Natural killer cell (primary cell): Measurements from ENCODE around the gene FAM76B. TPM values are rescaled to one million over a fixed set of nuclear protein-coding genes. Genes with fewer than 3 reads are reported as not detected.
A peak's percentile ranks its signal among the peaks of the same experiment; 100 is the strongest.
"Not testable (repeated sequence)": the region's sequence is repeated elsewhere in the genome, so short reads cannot be mapped to it uniquely, and the experiment has no call there.

ENCODE experiments used
- ATAC-seq, 3 donors: fragments of 150-1000 bp in 2 of 3; fragments of 200-7000 bp in 1 of 3; cut with Tn5 transposase; 1 replicate in 1 of 3; 2 replicates in 2 of 3; pipeline ENCODE4 v1.10.0; 2021; ENCODE audit warnings: mild to moderate bottlenecking in 2 of 3, moderate library complexity in 2 of 3
- DNase-seq, 2 donors: peaks; one replicate each; pipeline versions ENCODE4 v3.0.0 to v3.0.0-alpha.2; 2013 to 2021; ENCODE audit warnings: mixed read lengths in 1 of 2
- H3K27ac ChIP-seq: one replicate; pipeline ENCODE4 v1.5.1; 2013; ENCODE audit warnings: mild to moderate bottlenecking, low read length
- H3K27me3 ChIP-seq: one replicate; pipeline ENCODE4 v1.6.1; 2013; ENCODE audit warnings: low read length; ENCODE audit not compliant: control insufficient read depth, insufficient read depth
- H3K36me3 ChIP-seq: one replicate; pipeline ENCODE4 v1.6.1; 2013; ENCODE audit warnings: low read length; ENCODE audit not compliant: control insufficient read depth, insufficient read depth
- H3K4me1 ChIP-seq: one replicate; pipeline ENCODE4 v1.6.1; 2013; ENCODE audit warnings: low read length; ENCODE audit not compliant: control insufficient read depth, insufficient read depth
- H3K4me3 ChIP-seq: one replicate; pipeline ENCODE4 v1.5.1; 2013; ENCODE audit warnings: low read length
- H3K9me3 ChIP-seq: one replicate; pipeline ENCODE4 v1.6.1; 2013; ENCODE audit warnings: low read length; ENCODE audit not compliant: control insufficient read depth, insufficient read depth
- H3K27ac Mint-ChIP-seq, 2 donors: one replicate each; pipeline ENCODE4 v1.8.0; 2022; ENCODE audit warnings: mild to moderate bottlenecking in 2 of 2, mixed read lengths in 2 of 2, moderate library complexity in 1 of 2
- H3K27me3 Mint-ChIP-seq, 2 donors: one replicate each; pipeline ENCODE4 v1.8.0; 2022; ENCODE audit warnings: low read depth in 2 of 2, mixed read lengths in 2 of 2
- H3K36me3 Mint-ChIP-seq: one replicate; pipeline ENCODE4 v1.8.0; 2022; ENCODE audit warnings: mixed read lengths
- H3K4me1 Mint-ChIP-seq, 2 donors: one replicate each; pipeline ENCODE4 v1.8.0; 2022; ENCODE audit warnings: mixed read lengths in 2 of 2
- H3K4me3 Mint-ChIP-seq: one replicate; pipeline ENCODE4 v1.8.0; 2022; ENCODE audit warnings: mild to moderate bottlenecking, moderate library complexity, mixed read lengths
- H3K9me3 Mint-ChIP-seq, 2 donors: one replicate each; pipeline ENCODE4 v1.8.0; 2022; ENCODE audit warnings: mixed read lengths in 2 of 2
- WGBS: methylation state at CpG from one replicate; pipeline ENCODE4 v1.1.7; 2013; ENCODE audit warnings: missing lambda C conversion rate; ENCODE audit not compliant: insufficient coverage; 5-methylcytosine and 5-hydroxymethylcytosine counted together
- intact Hi-C: fragments of 100-400 bp; cut with micrococcal nuclease; formaldehyde crosslinking; loops from one replicate; pipeline ENCODE4 v1.14.2; 2022
- total RNA-seq, 4 donors: library from RNA; stranded (reverse); fragments of 120-200 nt in 1 of 4; gene quantifications; one replicate each; pipeline versions ENCODE4 v1.2.3 to v1.2.4, GENCODE V29; 2013 to 2022
- TF ChIP-seq, protein P1 (sequence below): fragments of 200-600 bp; IDR thresholded peaks from one replicate; pipeline ENCODE4 v1.8.0; 2022; ENCODE audit warnings: antibody characterized with exemption

The FAM76B gene
- total RNA-seq, 3 donors from 2014 or later (not counting 1 experiment from before 2014, with no cell fraction given) = 71.3 to 81.0 (median 76.9) TPM

DNA sequence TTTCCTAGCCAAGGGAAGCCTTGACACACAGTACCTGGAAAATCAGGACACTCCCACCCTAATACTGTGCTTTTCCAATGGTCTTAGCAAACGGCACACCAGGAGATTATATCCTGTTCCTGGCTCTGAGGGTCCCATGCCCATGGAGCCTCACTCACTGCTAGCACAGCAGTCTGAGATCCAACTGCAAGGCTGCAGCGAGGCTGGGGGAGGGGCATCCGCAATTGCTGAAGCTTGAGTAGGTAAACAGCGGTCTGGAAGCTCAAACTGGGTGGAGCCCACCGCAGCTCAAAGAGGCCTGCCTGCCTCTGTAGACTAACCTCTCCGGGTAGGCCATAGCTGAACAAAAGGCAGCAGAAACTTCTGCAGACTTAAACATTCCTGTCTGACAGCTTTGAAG, 16.9 kb upstream of the FAM76B start:
- WGBS = 99% methylated on average over 6 of the region's 6 CpGs
- H3K4me1 ChIP-seq, ATAC-seq, H3K9me3 ChIP-seq, intact Hi-C loops, H3K4me3 Mint-ChIP-seq, H3K4me3 ChIP-seq, H3K27ac Mint-ChIP-seq, H3K27me3 Mint-ChIP-seq, H3K27me3 ChIP-seq, H3K36me3 Mint-ChIP-seq, DNase-seq, H3K9me3 Mint-ChIP-seq, H3K27ac ChIP-seq: not testable (repeated sequence)
- peaks cover 11% of the 10 kb centered on the region for H3K36me3 ChIP-seq
- peaks cover 6 to 12% of the 10 kb centered on the region in 2 donors for H3K4me1 Mint-ChIP-seq

DNA sequence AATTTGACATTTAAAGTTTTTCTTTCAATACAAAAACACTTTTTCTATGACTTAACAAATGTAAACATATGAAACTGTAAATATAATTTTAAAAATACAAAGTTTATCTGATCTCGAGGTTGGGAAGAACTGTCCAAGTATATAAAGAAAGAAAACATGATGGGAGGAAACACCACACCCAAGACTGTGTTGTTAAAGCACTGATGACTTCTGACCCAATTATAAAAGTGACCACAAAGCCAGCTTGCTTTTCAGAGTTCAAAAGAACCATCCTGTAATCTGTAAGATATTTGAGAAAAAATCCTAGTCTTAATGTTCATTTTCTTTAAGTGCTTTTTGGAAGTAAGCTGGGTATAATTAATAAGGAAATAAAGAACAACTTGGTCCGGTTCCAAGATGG, 16.3 kb upstream of the FAM76B start:
- H3K9me3 ChIP-seq = no peaks in the 10 kb centered on the region
- H3K36me3 Mint-ChIP-seq = no peaks in the 10 kb centered on the region
- no peak overlapping the region for H3K4me3 ChIP-seq
- H3K4me1 Mint-ChIP-seq = peaks cover 6 to 12% of the 10 kb centered on the region in 2 donors
- peak overlapping the region in 1 of 2 donors; percentile 65 for H3K27ac Mint-ChIP-seq
- TF ChIP-seq, protein P1, sequence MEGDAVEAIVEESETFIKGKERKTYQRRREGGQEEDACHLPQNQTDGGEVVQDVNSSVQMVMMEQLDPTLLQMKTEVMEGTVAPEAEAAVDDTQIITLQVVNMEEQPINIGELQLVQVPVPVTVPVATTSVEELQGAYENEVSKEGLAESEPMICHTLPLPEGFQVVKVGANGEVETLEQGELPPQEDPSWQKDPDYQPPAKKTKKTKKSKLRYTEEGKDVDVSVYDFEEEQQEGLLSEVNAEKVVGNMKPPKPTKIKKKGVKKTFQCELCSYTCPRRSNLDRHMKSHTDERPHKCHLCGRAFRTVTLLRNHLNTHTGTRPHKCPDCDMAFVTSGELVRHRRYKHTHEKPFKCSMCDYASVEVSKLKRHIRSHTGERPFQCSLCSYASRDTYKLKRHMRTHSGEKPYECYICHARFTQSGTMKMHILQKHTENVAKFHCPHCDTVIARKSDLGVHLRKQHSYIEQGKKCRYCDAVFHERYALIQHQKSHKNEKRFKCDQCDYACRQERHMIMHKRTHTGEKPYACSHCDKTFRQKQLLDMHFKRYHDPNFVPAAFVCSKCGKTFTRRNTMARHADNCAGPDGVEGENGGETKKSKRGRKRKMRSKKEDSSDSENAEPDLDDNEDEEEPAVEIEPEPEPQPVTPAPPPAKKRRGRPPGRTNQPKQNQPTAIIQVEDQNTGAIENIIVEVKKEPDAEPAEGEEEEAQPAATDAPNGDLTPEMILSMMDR = no peak
- H3K27ac ChIP-seq = no peak overlapping the region
- H3K4me1 ChIP-seq = no peaks in the 10 kb centered on the region
- DNase-seq (no peak), ATAC-seq (peak in 1 of 3 donors; percentile 40)
- peaks cover 15% of the 10 kb centered on the region for H3K36me3 ChIP-seq
- no peaks in the 10 kb centered on the region for H3K27me3 ChIP-seq
- H3K27me3 Mint-ChIP-seq = no peaks in the 10 kb centered on the region
- H3K4me3 Mint-ChIP-seq = peak overlapping the region; percentile 50
- intact Hi-C loops = no loop called here
- WGBS = 89% methylated on average over 1 of the region's 2 CpGs
- H3K9me3 Mint-ChIP-seq = no peaks in the 10 kb centered on the region

DNA sequence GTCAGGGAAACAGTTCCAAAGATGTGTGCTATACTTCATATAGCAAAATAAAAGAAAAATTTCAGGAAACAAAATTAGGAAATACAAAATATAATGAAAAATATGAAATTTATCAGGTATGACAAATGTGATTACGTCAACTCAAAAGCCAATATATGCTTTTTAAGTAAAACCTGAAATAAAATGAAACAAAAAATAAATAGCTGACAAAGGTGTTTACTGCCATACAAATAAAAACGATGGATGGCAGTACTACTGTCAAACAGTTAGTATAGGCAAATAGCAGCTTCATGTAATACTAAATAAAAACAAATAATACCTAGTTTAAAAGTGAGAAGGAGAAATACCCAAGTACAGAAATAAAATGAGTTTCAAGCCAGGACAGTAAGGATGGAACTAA, 14.4 kb upstream of the FAM76B start:
- Histone ChIP-seq H3K4me3 (no peak overlapping the region), H3K4me1 (no peaks in the 10 kb centered on the region), H3K36me3 (peaks cover 28% of the 10 kb centered on the region), H3K27ac (no peak overlapping the region), H3K9me3 (no peaks in the 10 kb centered on the region), H3K27me3 (no peaks in the 10 kb centered on the region)
- H3K4me1 Mint-ChIP-seq = peaks cover 6 to 12% of the 10 kb centered on the region in 2 donors
- H3K27me3 Mint-ChIP-seq = no peaks in the 10 kb centered on the region
- H3K36me3 Mint-ChIP-seq = no peaks in the 10 kb centered on the region
- H3K9me3 Mint-ChIP-seq = no peaks in the 10 kb centered on the region
- no peak overlapping the region for H3K27ac Mint-ChIP-seq
- no CpG with 5 or more reads among the region's 2 CpGs for WGBS
- TF ChIP-seq, protein P1 = no peak
- ATAC-seq (no peak), DNase-seq (no peak)
- intact Hi-C loops = no loop called here
- H3K4me3 Mint-ChIP-seq = no peak overlapping the region

DNA sequence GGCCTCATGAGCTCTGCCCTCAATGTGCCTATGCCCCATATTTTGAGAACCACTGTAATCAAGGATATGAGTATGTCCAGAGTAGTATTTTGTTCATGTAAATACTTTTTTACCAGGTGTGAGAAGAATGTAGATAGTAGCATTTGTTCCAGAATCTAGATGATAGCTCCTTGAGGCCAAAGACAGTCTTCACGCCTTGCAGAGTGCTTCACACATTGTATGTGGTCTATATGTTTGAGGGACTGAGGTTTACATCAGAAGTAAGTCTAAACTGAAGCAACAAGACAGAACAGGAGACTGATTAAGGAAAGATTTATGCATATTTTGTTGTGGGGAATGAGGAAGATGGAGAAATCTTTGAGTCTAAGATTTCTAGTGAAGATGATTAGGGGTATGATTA, 13.2 kb upstream of the FAM76B start:
- no peaks in the 10 kb centered on the region for H3K36me3 Mint-ChIP-seq
- H3K9me3 ChIP-seq = no peaks in the 10 kb centered on the region
- H3K4me3 ChIP-seq = no peak overlapping the region
- no peaks in the 10 kb centered on the region for H3K27me3 ChIP-seq
- no peak overlapping the region for H3K27ac ChIP-seq
- H3K4me1 ChIP-seq = no peaks in the 10 kb centered on the region
- H3K36me3 ChIP-seq = peaks cover 28% of the 10 kb centered on the region
- H3K27me3 Mint-ChIP-seq = no peaks in the 10 kb centered on the region
- intact Hi-C loops = no loop called here
- ATAC-seq (peak; percentile 60 to 96 (median 73)), DNase-seq (no peak)
- H3K4me1 Mint-ChIP-seq = peaks cover 6 to 12% of the 10 kb centered on the region in 2 donors
- TF ChIP-seq, protein P1 = no peak
- 45% methylated on average over 1 of the region's 1 CpG for WGBS
- no peak overlapping the region for H3K4me3 Mint-ChIP-seq
- no peaks in the 10 kb centered on the region for H3K9me3 Mint-ChIP-seq
- peak overlapping the region; percentile 4 to 9 for H3K27ac Mint-ChIP-seq
